Trophoblast cell (in vitro differentiated cells and primary cell): ENCODE data around the gene NDC80.

ENCODE experiments used
- DNase-seq, 2 donors: peaks; one replicate each; pipeline ENCODE4 v3.0.0-alpha.2; 2016
- H2AFZ ChIP-seq: 2 replicates; pipeline ENCODE4 v1.6.1; 2013; ENCODE audit warnings: low read length, moderate library complexity, mild to moderate bottlenecking; ENCODE audit not compliant: insufficient read depth, poor library complexity
- H2AK5ac ChIP-seq: 2 replicates; pipeline ENCODE4 v1.6.1; 2013; ENCODE audit warnings: mild to moderate bottlenecking, low read length
- H2BK120ac ChIP-seq: 2 replicates; pipeline ENCODE4 v1.6.1; 2013; ENCODE audit warnings: low read length, mild to moderate bottlenecking, moderate library complexity; ENCODE audit not compliant: insufficient read depth, poor library complexity
- H2BK12ac ChIP-seq: 2 replicates; pipeline ENCODE4 v1.6.1; 2013; ENCODE audit warnings: mild to moderate bottlenecking, low read length, moderate library complexity
- H2BK5ac ChIP-seq: 2 replicates; pipeline ENCODE4 v1.6.1; 2013; ENCODE audit warnings: low read length, low read depth, moderate library complexity, mild to moderate bottlenecking; ENCODE audit not compliant: poor library complexity
- H3K14ac ChIP-seq: 2 replicates; pipeline ENCODE4 v1.6.1; 2013; ENCODE audit warnings: mild to moderate bottlenecking, low read length
- H3K18ac ChIP-seq: 2 replicates; pipeline ENCODE4 v1.6.1; 2013; ENCODE audit warnings: mild to moderate bottlenecking, low read length
- H3K23ac ChIP-seq: 2 replicates; pipeline ENCODE4 v1.6.1; 2013; ENCODE audit warnings: low read length
- H3K27ac ChIP-seq: 2 replicates; pipeline ENCODE4 v1.5.1; 2013; ENCODE audit warnings: low read depth, mild to moderate bottlenecking, inconsistent platforms, low read length, moderate library complexity
- H3K27me3 ChIP-seq: 2 replicates; pipeline ENCODE4 v1.6.1; 2013; ENCODE audit warnings: inconsistent platforms, mild to moderate bottlenecking, low read length, moderate library complexity; ENCODE audit not compliant: insufficient read depth
- H3K36me3 ChIP-seq, 2 experiments: 1 replicate in 1 of 2; 2 replicates in 1 of 2; pipeline ENCODE4 v1.6.1; 2013; ENCODE audit warnings: low read length in 2 of 2, mild to moderate bottlenecking in 2 of 2, moderate library complexity in 1 of 2; ENCODE audit not compliant: insufficient read depth in 2 of 2, control insufficient read depth in 1 of 2
- H3K4ac ChIP-seq: 2 replicates; pipeline ENCODE4 v1.6.1; 2013; ENCODE audit warnings: low read depth, mild to moderate bottlenecking, low read length, moderate library complexity
- H3K4me1 ChIP-seq, 2 experiments: 1 replicate in 1 of 2; 2 replicates in 1 of 2; pipeline ENCODE4 v1.6.1; 2013; ENCODE audit warnings: low read length in 2 of 2, mild to moderate bottlenecking in 2 of 2, moderate library complexity in 1 of 2; ENCODE audit not compliant: insufficient read depth in 2 of 2, control insufficient read depth in 1 of 2
- H3K4me2 ChIP-seq: 2 replicates; pipeline ENCODE4 v1.6.1; 2013; ENCODE audit warnings: inconsistent platforms, mild to moderate bottlenecking, low read length, moderate library complexity
- H3K4me3 ChIP-seq: 2 replicates; pipeline ENCODE4 v1.5.1; 2013; ENCODE audit warnings: mild to moderate bottlenecking, low read depth, low read length, inconsistent platforms
- H3K79me1 ChIP-seq: one replicate; pipeline ENCODE4 v1.6.1; 2013; ENCODE audit warnings: low read length
- H3K79me2 ChIP-seq: 2 replicates; pipeline ENCODE4 v1.6.1; 2013; ENCODE audit warnings: low read length, mild to moderate bottlenecking; ENCODE audit not compliant: control insufficient read depth, insufficient read depth, poor library complexity
- H3K9ac ChIP-seq: 2 replicates; pipeline ENCODE4 v1.6.1; 2013; ENCODE audit warnings: mild to moderate bottlenecking, low read length
- H3K9me3 ChIP-seq: 2 replicates; pipeline ENCODE4 v1.6.1; 2013; ENCODE audit warnings: low read depth, mild to moderate bottlenecking, control low read depth, inconsistent platforms, low read length; ENCODE audit not compliant: insufficient read depth
- H4K12ac ChIP-seq: 2 replicates; pipeline ENCODE4 v1.6.1; 2013; ENCODE audit warnings: low read depth, mild to moderate bottlenecking, low read length, moderate library complexity
- H4K8ac ChIP-seq: 2 replicates; pipeline ENCODE4 v1.6.1; 2013; ENCODE audit warnings: low read depth, mild to moderate bottlenecking, low read length, moderate library complexity
- H4K91ac ChIP-seq: one replicate; pipeline ENCODE4 v1.6.1; 2013; ENCODE audit warnings: low read depth, mild to moderate bottlenecking, low read length, moderate library complexity
- WGBS: extraction: QIAGEN DNeasy Blood & Tissue Kit; methylation state at CpG from one replicate; pipeline ENCODE4 v1.1.7; 2013; ENCODE audit warnings: missing lambda C conversion rate; ENCODE audit not compliant: insufficient read length, insufficient coverage; ENCODE audit errors: extremely low coverage; 5-methylcytosine and 5-hydroxymethylcytosine counted together

The NDC80 gene

GRCh38 chr18:2597639-2598038, 26.3 kb downstream of the NDC80 start:
- H3K4ac ChIP-seq, result no peak overlapping the region
- no peak overlapping the region for H2BK120ac ChIP-seq
- H3K23ac ChIP-seq, result no peak overlapping the region
- no peaks in the 10 kb centered on the region for H3K79me2 ChIP-seq
- no peak overlapping the region for H2BK12ac ChIP-seq
- H3K4me3 ChIP-seq, result no peak overlapping the region
- no peak overlapping the region for H3K4me2 ChIP-seq
- H3K79me1 ChIP-seq, result no peaks in the 10 kb centered on the region
- no peak overlapping the region for H3K27ac ChIP-seq
- WGBS, result no CpG with 5 or more reads among the region's 5 CpGs
- H4K91ac ChIP-seq, result no peak overlapping the region
- no peaks in the 10 kb centered on the region for H3K4me1 ChIP-seq
- no peak overlapping the region for H2AK5ac ChIP-seq
- peaks cover 3 to 12% of the 10 kb centered on the region in 2 experiments for H3K36me3 ChIP-seq
- H2BK5ac ChIP-seq, result no peak overlapping the region
- H3K14ac ChIP-seq, result no peak overlapping the region
- no peak overlapping the region for H2AFZ ChIP-seq
- DNase-seq, result no peak
- H3K18ac ChIP-seq, result no peak overlapping the region
- H3K9me3 ChIP-seq, result no peaks in the 10 kb centered on the region
- H3K9ac ChIP-seq, result no peak overlapping the region
- no peak overlapping the region for H4K8ac ChIP-seq
- H3K27me3 ChIP-seq, result no peaks in the 10 kb centered on the region
- H4K12ac ChIP-seq, result no peak overlapping the region

DNA sequence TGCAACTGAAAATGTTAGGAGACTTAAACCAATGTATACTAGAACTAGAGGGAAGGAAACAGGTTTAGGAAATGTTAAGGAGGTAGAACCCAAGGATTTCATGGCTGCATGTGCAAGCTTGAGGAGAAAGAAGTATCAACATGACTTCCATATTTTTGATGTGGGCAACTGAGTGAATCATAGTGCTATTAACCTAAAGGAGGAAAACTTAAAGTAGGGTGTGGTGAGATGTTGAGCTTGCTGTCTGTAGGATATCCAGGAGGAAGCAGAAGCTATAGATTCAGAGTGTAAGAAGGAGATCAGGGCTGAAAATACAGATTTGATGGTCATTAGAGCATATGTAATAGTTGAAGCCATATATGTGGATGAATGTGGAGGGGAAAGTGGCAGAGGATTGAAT, 31.5 kb downstream of the NDC80 start:
- H3K14ac ChIP-seq, result no peak overlapping the region
- H4K8ac ChIP-seq, result no peak overlapping the region
- H3K23ac ChIP-seq, result no peak overlapping the region
- no peaks in the 10 kb centered on the region for H3K4me1 ChIP-seq
- no peak overlapping the region for H3K27ac ChIP-seq
- H2AK5ac ChIP-seq, result no peak overlapping the region
- H2AFZ ChIP-seq, result no peak overlapping the region
- H3K18ac ChIP-seq, result no peak overlapping the region
- no peak overlapping the region for H3K4me2 ChIP-seq
- H4K12ac ChIP-seq, result no peak overlapping the region
- H3K9ac ChIP-seq, result no peak overlapping the region
- H3K79me1 ChIP-seq, result no peaks in the 10 kb centered on the region
- no peak overlapping the region for H3K4ac ChIP-seq
- no peak overlapping the region for H4K91ac ChIP-seq
- H2BK12ac ChIP-seq, result no peak overlapping the region
- DNase-seq, result no peak
- H3K4me3 ChIP-seq, result no peak overlapping the region
- no peaks in the 10 kb centered on the region for H3K9me3 ChIP-seq
- no peaks in the 10 kb centered on the region for H3K79me2 ChIP-seq
- H2BK5ac ChIP-seq, result no peak overlapping the region
- H2BK120ac ChIP-seq, result no peak overlapping the region
- H3K36me3 ChIP-seq, result peaks cover 4 to 7% of the 10 kb centered on the region in 2 experiments
- H3K27me3 ChIP-seq, result no peaks in the 10 kb centered on the region

GRCh38 chr18:2606335-2606734, 35.0 kb downstream of the NDC80 start:
- Histone ChIP-seq H2AFZ (no peak overlapping the region), H4K12ac (no peak overlapping the region), H3K23ac (no peak overlapping the region), H3K4ac (no peak overlapping the region), H3K27me3 (no peaks in the 10 kb centered on the region), H3K4me3 (no peak overlapping the region), H2AK5ac (no peak overlapping the region), H2BK120ac (no peak overlapping the region), H2BK5ac (no peak overlapping the region), H3K36me3 (peaks cover 9 to 10% of the 10 kb centered on the region in 2 experiments), H3K14ac (no peak overlapping the region), H3K9me3 (no peaks in the 10 kb centered on the region), H3K79me1 (no peaks in the 10 kb centered on the region), H3K4me1 (no peaks in the 10 kb centered on the region), H3K18ac (no peak overlapping the region), H3K4me2 (no peak overlapping the region), H3K27ac (no peak overlapping the region), H4K8ac (no peak overlapping the region), H3K79me2 (no peaks in the 10 kb centered on the region), H2BK12ac (no peak overlapping the region), H3K9ac (no peak overlapping the region), H4K91ac (no peak overlapping the region)
- peak in 1 of 2 donors; percentile 68 for DNase-seq
- no CpG with 5 or more reads among the region's 2 CpGs for WGBS

DNA sequence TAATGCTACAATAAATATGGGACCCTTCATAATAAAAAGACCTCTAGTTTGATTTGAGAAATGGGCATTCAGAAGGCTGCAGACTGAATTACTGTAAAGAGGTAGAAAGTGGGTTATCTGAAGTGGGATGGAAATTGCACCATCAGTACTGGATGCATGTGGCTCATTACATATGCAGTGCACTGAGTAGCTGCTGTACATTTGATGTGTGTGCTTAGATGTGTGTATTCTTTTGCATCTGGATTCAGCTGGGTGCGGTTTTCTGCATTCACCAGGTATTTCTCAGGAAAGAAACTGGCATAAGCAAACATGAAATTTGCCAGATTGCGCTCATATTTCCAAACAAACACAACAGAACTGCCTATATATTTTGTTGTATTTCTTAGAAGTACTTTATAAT, 38.2 kb downstream of the NDC80 start:
- WGBS, result no CpG with 5 or more reads among the region's 2 CpGs
- no peak for DNase-seq
- no peak overlapping the region for H3K23ac ChIP-seq

More for the DNA sequence above, 38.2 kb downstream of the NDC80 start:
- H4K91ac ChIP-seq, result no peak overlapping the region
- no peak overlapping the region for H3K4ac ChIP-seq
- no peak overlapping the region for H2AFZ ChIP-seq
- H3K79me1 ChIP-seq, result no peaks in the 10 kb centered on the region
- no peaks in the 10 kb centered on the region for H3K9me3 ChIP-seq
- H4K8ac ChIP-seq, result no peak overlapping the region
- H3K14ac ChIP-seq, result no peak overlapping the region
- H2BK12ac ChIP-seq, result no peak overlapping the region
- no peak overlapping the region for H4K12ac ChIP-seq
- H2BK120ac ChIP-seq, result no peak overlapping the region
- H3K18ac ChIP-seq, result no peak overlapping the region
- no peak overlapping the region for H3K4me2 ChIP-seq
- H3K27me3 ChIP-seq, result no peaks in the 10 kb centered on the region
- H3K27ac ChIP-seq, result no peak overlapping the region
- no peak overlapping the region for H3K4me3 ChIP-seq
- H2BK5ac ChIP-seq, result no peak overlapping the region
- H3K4me1 ChIP-seq, result no peaks in the 10 kb centered on the region
- H2AK5ac ChIP-seq, result no peak overlapping the region
- H3K79me2 ChIP-seq, result no peaks in the 10 kb centered on the region
- H3K9ac ChIP-seq, result no peak overlapping the region
- H3K36me3 ChIP-seq, result peaks cover 5 to 10% of the 10 kb centered on the region in 2 experiments
